ENCODE results near the gene CALML5.
"Not testable (repeated sequence)": the region's sequence is repeated elsewhere in the genome, so short reads cannot be mapped to it uniquely, and the experiment has no call there.

CALML5 gene

GRCh38 chr10:5477948-5478693, 21.2 kb downstream of the CALML5 start:
- H3K9ac ChIP-seq (ENCODE audit: low read depth, low read length, poor library complexity, severe bottlenecking): no peak overlapping the region
- H3K4me2 ChIP-seq (ENCODE audit: low read depth, low read length, poor library complexity, severe bottlenecking): no peak overlapping the region
- H2AFZ ChIP-seq (ENCODE audit: low read length): no peak overlapping the region
- H3F3A ChIP-seq (ENCODE audit: low read depth): no peaks in the 10 kb centered on the region
- H3K36me3 ChIP-seq (ENCODE audit: insufficient read depth, low read length): no peaks in the 10 kb centered on the region
- no peaks in the 10 kb centered on the region for H3K9me3 ChIP-seq (ENCODE audit: insufficient read depth, low read depth, low read length)
- H3K27me3 ChIP-seq (ENCODE audit: insufficient read depth, low read length, poor library complexity, severe bottlenecking): no peaks in the 10 kb centered on the region
- no peak for TF ChIP-seq EZH2phosphoT487 (IDR thresholded peaks at IDR 0.05; ENCODE audit: borderline replicate concordance)
- TF ChIP-seq CTCF (conservative IDR thresholded peaks at IDR 0.05; ENCODE audit: low read length): no peak
- H3K4me3 ChIP-seq (ENCODE audit: low read length, poor library complexity, severe bottlenecking): no peak overlapping the region
- no peaks in the 10 kb centered on the region for H3K9me2 ChIP-seq (replicated peaks; ENCODE audit: low read depth, low read length)
- H3K79me2 ChIP-seq (ENCODE audit: insufficient read depth, low read length): no peaks in the 10 kb centered on the region
- peaks cover 5% of the 10 kb centered on the region for H3K4me1 ChIP-seq (ENCODE audit: insufficient read depth, low read length, poor library complexity, severe bottlenecking)
- no peaks in the 10 kb centered on the region for H4K20me1 ChIP-seq (ENCODE audit: insufficient read depth, low read length, poor library complexity, severe bottlenecking)

GRCh38 chr10:5476918-5477525, 22.3 kb downstream of the CALML5 start:
- Histone ChIP-seq H3K27me3 (ENCODE audit: insufficient read depth, low read length, poor library complexity, severe bottlenecking) (no peaks in the 10 kb centered on the region), H3K4me1 (ENCODE audit: insufficient read depth, low read length, poor library complexity, severe bottlenecking) (peaks cover 5% of the 10 kb centered on the region), H3K36me3 (ENCODE audit: insufficient read depth, low read length) (no peaks in the 10 kb centered on the region), H3K9me3 (ENCODE audit: insufficient read depth, low read depth, low read length) (no peaks in the 10 kb centered on the region), H3K4me2 (ENCODE audit: low read depth, low read length, poor library complexity, severe bottlenecking) (no peak overlapping the region), H4K20me1 (ENCODE audit: insufficient read depth, low read length, poor library complexity, severe bottlenecking) (no peaks in the 10 kb centered on the region), H3K4me3 (ENCODE audit: low read length, poor library complexity, severe bottlenecking) (no peak overlapping the region), H2AFZ (ENCODE audit: low read length) (no peak overlapping the region), H3F3A (ENCODE audit: low read depth) (no peaks in the 10 kb centered on the region), H3K9ac (ENCODE audit: low read depth, low read length, poor library complexity, severe bottlenecking) (no peak overlapping the region), H3K9me2 (replicated peaks; ENCODE audit: low read depth, low read length) (no peaks in the 10 kb centered on the region), H3K79me2 (ENCODE audit: insufficient read depth, low read length) (no peaks in the 10 kb centered on the region)
- TF ChIP-seq CTCF (conservative IDR thresholded peaks at IDR 0.05; ENCODE audit: low read length) (no peak), EZH2phosphoT487 (IDR thresholded peaks at IDR 0.05; ENCODE audit: borderline replicate concordance) (no peak)

GRCh38 chr10:5475974-5476807, 23.2 kb downstream of the CALML5 start:
- not testable (repeated sequence) for H3K36me3 ChIP-seq (ENCODE audit: insufficient read depth, low read length); H4K20me1 ChIP-seq (ENCODE audit: insufficient read depth, low read length, poor library complexity, severe bottlenecking); H3K9me3 ChIP-seq (ENCODE audit: insufficient read depth, low read depth, low read length); H3F3A ChIP-seq (ENCODE audit: low read depth); H3K4me1 ChIP-seq (ENCODE audit: insufficient read depth, low read length, poor library complexity, severe bottlenecking); H3K27me3 ChIP-seq (ENCODE audit: insufficient read depth, low read length, poor library complexity, severe bottlenecking); H3K4me3 ChIP-seq (ENCODE audit: low read length, poor library complexity, severe bottlenecking); H3K9me2 ChIP-seq (replicated peaks; ENCODE audit: low read depth, low read length); H3K79me2 ChIP-seq (ENCODE audit: insufficient read depth, low read length); H2AFZ ChIP-seq (ENCODE audit: low read length); H3K4me2 ChIP-seq (ENCODE audit: low read depth, low read length, poor library complexity, severe bottlenecking); H3K9ac ChIP-seq (ENCODE audit: low read depth, low read length, poor library complexity, severe bottlenecking)

GRCh38 chr10:5475088-5475487, 24.3 kb downstream of the CALML5 start:
- H3K36me3 ChIP-seq (ENCODE audit: insufficient read depth, low read length); H3K9ac ChIP-seq (ENCODE audit: low read depth, low read length, poor library complexity, severe bottlenecking); H3F3A ChIP-seq (ENCODE audit: low read depth); H3K9me2 ChIP-seq (replicated peaks; ENCODE audit: low read depth, low read length); H3K4me3 ChIP-seq (ENCODE audit: low read length, poor library complexity, severe bottlenecking); H3K79me2 ChIP-seq (ENCODE audit: insufficient read depth, low read length); H3K4me1 ChIP-seq (ENCODE audit: insufficient read depth, low read length, poor library complexity, severe bottlenecking); H3K9me3 ChIP-seq (ENCODE audit: insufficient read depth, low read depth, low read length); H2AFZ ChIP-seq (ENCODE audit: low read length); H4K20me1 ChIP-seq (ENCODE audit: insufficient read depth, low read length, poor library complexity, severe bottlenecking); H3K4me2 ChIP-seq (ENCODE audit: low read depth, low read length, poor library complexity, severe bottlenecking); H3K27me3 ChIP-seq (ENCODE audit: insufficient read depth, low read length, poor library complexity, severe bottlenecking): not testable (repeated sequence)

DNA sequence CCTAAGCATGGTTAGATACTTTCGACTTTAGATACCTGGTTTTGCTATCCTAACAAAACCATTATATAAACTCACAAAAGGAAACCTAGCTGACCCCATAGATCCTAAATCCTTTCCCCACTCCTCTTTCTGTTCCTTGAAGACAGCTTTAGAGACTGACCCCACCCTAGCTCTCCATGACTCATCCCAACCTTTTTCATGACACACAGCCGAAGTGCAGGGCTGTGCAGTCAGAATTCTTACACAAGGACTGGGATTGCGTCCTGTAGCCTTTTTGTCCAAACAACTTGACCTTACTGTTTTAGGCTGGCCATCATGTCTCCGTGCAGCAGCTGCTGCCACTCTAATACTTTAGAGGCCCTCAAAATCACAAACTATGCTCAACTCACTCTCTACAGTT, 24.7 kb downstream of the CALML5 start:
- not testable (repeated sequence) for H3K9me2 ChIP-seq (replicated peaks; ENCODE audit: low read depth, low read length); H2AFZ ChIP-seq (ENCODE audit: low read length); H3K9me3 ChIP-seq (ENCODE audit: insufficient read depth, low read depth, low read length); H3K4me1 ChIP-seq (ENCODE audit: insufficient read depth, low read length, poor library complexity, severe bottlenecking); H4K20me1 ChIP-seq (ENCODE audit: insufficient read depth, low read length, poor library complexity, severe bottlenecking); H3K36me3 ChIP-seq (ENCODE audit: insufficient read depth, low read length); H3K4me2 ChIP-seq (ENCODE audit: low read depth, low read length, poor library complexity, severe bottlenecking); H3K9ac ChIP-seq (ENCODE audit: low read depth, low read length, poor library complexity, severe bottlenecking); H3K4me3 ChIP-seq (ENCODE audit: low read length, poor library complexity, severe bottlenecking); H3F3A ChIP-seq (ENCODE audit: low read depth); H3K79me2 ChIP-seq (ENCODE audit: insufficient read depth, low read length); H3K27me3 ChIP-seq (ENCODE audit: insufficient read depth, low read length, poor library complexity, severe bottlenecking)
